GM18519 (cell line): Measurements from ENCODE around the gene CHN2.

ENCODE experiments used
- ATAC-seq: cut with Tn5 transposase; IDR thresholded peaks from one replicate; pipeline ENCODE4 v1.9.1; 2021; ENCODE audit warnings: mild to moderate bottlenecking, moderate library complexity; ENCODE audit not compliant: unreplicated experiment, low FRiP score

Gene CHN2

DNA sequence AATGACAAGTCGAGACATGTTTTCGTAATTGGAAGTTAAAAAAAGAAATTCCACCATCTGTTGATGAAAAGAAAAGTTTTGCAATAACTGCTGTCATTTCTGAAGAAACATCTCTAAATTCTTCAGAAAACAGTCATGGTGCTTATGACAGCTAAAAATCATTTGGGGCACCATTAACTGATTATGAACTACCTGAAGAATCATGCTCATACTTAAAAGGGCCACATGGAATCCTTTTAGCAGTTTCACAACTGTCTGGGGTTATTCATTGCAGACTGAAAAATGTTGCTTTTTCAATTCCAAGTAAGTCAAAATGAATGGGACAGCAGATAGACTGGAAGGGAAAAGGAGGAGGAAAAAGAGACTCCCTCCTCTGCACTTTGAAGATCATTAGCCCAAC is 134.2 kb downstream of the CHN2 start:
- ATAC-seq: no peak

DNA sequence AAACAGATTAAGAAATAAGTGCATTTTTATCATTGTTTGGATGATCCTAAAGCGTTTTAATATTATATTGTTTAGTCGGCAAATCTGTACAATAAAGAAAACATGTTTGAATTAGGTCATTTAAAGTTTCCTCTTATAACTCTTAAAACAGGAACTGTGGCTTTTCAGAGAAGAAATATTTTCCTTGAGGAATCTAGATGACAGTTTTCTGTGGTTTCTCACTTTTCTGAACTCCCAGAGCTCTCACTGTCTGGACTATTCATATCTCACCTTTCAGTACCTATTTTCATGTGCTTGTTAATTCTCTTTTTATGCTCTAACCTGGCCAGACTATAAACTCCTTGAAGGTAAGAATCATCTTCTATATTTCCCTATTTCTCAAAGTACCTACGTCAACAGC is 135.1 kb downstream of the CHN2 start:
- no peak for ATAC-seq

- ATAC-seq: no peak
Observed at GRCh38 chr7:29330136-29330535, 135.6 kb downstream of the CHN2 start.

GRCh38 chr7:29331163-29331562 is 136.6 kb downstream of the CHN2 start:
- ATAC-seq: no peak

GRCh38 chr7:29332042-29332811 is 137.7 kb downstream of the CHN2 start:
- no peak for ATAC-seq

GRCh38 chr7:29332875-29333855 is 138.6 kb downstream of the CHN2 start:
- no peak for ATAC-seq

- no peak for ATAC-seq
Observed at GRCh38 chr7:29335188-29336083, 140.9 kb downstream of the CHN2 start.

DNA sequence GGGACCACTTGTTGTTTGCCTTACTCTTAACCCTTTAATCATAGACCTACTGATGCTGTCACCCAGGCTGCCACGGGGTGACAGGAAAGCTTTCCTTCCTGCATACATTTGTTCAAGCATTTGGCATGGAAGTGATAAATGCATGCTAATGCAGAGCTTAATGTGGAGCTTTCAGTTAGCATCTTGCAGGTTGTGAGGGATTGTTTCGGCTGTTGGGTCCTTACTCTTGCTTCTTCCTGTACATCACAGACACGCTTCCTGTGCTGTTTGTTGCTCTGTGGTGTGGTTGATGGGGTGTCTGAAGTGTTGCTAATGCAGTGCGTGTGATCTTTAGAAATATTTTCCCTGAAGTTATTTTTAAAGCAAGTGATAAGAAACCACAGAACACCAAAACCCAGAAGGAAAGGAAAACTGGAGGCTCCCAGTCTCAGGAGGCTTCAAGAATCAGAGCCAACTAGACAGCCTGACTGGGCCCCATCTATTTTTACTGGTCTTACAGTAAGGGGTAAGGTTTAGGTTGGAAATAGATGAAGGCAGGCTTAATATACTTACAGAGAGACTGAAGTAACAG is 143.1 kb downstream of the CHN2 start:
- ATAC-seq: no peak

- no peak for ATAC-seq
Observed at GRCh38 chr7:29340696-29341095, 146.1 kb downstream of the CHN2 start.

GRCh38 chr7:29341156-29341555 is 146.6 kb downstream of the CHN2 start:
- no peak for ATAC-seq

DNA sequence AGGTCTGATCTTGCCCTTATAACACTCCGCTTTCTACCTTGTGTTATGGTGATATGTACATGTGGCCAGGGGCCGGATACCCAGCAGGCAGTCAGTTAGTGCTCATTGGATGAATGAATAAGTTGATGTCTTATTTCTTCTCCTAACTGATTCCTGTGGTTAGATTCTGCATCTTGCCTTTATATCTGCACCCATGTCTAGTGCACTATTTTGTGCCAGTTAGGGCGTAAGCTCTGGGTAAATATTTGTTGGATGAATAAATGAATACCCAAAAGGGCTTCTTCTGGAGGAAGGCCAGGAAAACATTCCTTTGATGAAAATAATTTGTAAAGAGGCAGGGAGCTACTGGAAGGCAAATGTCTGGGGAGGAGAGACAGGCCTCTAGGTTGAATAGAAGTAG is 148.2 kb downstream of the CHN2 start:
- ATAC-seq: no peak

- no peak for ATAC-seq
Observed at GRCh38 chr7:29343399-29343798, 148.8 kb downstream of the CHN2 start.

DNA sequence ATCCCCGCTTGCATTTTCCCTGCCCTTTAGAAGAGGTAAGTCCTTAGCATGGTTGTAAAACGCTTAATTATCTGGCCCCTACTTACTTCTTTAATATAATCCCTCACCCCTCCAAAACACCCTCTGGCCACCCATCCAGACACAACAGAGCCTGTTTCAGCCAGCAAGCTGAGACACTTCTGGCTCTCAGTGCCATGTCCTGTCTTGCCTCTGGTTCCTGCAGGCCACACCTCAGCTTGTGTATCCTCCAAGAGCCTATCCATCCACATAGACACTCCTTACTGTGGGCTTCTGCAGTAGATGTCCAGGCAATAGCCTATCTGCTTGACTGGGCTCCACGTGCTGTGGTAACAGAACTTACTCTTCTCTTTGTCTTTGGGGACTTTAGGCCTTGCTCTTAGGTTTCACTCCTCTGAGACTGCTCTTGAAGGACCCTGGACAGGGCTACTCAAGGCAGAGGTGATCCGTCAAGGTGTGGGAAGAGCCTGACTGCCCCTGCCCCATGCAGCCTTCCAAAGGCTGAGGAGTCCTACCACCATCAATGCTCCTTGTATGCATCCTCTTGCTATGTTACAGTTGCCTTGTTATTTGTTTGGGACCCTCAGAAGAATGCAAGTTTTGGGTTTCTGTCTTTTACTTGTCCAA is 149.9 kb downstream of the CHN2 start:
- no peak for ATAC-seq

GRCh38 chr7:29345590-29345989 is 151.0 kb downstream of the CHN2 start:
- ATAC-seq: no peak

GRCh38 chr7:29346231-29346978 is 151.8 kb downstream of the CHN2 start:
- ATAC-seq: no peak

DNA sequence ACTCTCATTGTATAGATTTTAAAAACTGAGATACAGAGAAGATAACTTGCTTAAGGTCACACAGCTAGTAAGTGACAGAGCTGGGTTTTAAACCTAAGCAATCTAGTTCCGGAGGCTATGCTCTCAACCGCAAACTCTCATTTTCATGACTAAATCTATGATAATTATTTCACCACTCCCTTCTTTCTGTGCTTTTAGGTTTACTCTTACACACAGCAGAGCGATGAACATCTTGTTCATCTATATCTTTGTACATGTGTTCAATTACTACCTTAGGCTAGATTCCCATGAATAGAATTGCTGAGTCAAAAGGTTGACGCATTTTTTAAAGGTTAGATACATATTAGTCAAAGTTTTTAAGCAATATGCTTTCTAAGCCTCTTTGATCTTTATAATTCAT is 154.8 kb downstream of the CHN2 start:
- no peak for ATAC-seq

DNA sequence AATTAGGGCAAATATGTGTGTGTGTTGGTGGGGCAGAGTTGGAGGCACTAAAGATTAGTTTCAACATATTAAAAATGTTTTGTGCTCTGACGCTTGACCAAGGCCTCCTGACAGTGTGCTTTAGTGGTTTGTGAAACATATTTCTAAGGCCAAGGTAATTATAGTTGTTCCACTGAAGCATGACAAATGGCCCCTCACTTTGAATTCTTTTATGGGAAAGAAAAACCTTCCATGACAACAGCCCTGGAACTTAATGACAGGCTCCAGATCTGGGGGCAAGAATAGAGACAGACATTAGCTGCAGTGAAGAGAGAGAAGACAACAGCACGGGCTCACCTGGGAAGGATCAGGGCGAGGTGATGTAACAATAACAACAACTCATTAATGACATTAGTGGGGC is 155.8 kb downstream of the CHN2 start:
- ATAC-seq: no peak

GRCh38 chr7:29352041-29352440 is 157.5 kb downstream of the CHN2 start:
- no peak for ATAC-seq

DNA sequence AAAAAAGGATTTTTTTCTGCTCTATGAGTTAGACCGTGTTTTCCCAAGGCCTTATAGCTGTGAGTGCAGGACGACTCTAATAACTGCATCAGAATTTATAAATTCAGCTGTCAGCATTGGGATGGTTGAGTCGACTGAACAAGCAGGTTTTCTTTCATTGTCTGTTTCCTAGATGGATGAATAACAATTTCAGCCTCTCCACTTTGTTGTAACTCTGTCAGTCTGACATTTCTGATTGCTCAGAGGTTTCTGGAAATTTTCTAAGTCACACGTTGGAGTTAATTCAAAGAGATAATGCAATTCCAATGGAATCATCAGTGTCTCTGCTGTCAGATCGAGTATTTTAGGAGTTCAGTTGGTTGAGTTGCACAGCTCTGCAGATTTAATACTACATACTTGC is 159.2 kb downstream of the CHN2 start:
- no peak for ATAC-seq
